ENCODE measurements around the gene MPI.
"Not testable (repeated sequence)": the region's sequence is repeated elsewhere in the genome, so short reads cannot be mapped to it uniquely, and the experiment has no call there.

The MPI gene

GRCh38 chr15:74908635-74909034 is 18.8 kb downstream of the MPI start:
- no peak for DNase-seq (ENCODE audit: insufficient read length, low spot score)
- no peak for TF ChIP-seq POLR2A (IDR thresholded peaks at IDR 0.05; ENCODE audit: low read depth, low read length)
- FAIRE-seq, result no peak

GRCh38 chr15:74913041-74913440 is 23.2 kb downstream of the MPI start:
- no peak for DNase-seq (ENCODE audit: insufficient read length, low spot score)
- no peak for FAIRE-seq
- no peak for TF ChIP-seq POLR2A (IDR thresholded peaks at IDR 0.05; ENCODE audit: low read depth, low read length)

GRCh38 chr15:74913799-74914198 is 24.0 kb downstream of the MPI start:
- not testable (repeated sequence) for FAIRE-seq; DNase-seq (ENCODE audit: insufficient read length, low spot score)

- no peak for FAIRE-seq
- DNase-seq (ENCODE audit: insufficient read length, low spot score), result no peak
- TF ChIP-seq POLR2A (IDR thresholded peaks at IDR 0.05; ENCODE audit: low read depth, low read length), result no peak
Measured at GRCh38 chr15:74917676-74918075, 27.8 kb downstream of the MPI start.

- no peak for FAIRE-seq
- no peak for DNase-seq (ENCODE audit: insufficient read length, low spot score)
- TF ChIP-seq POLR2A (IDR thresholded peaks at IDR 0.05; ENCODE audit: low read depth, low read length), result no peak
Measured at GRCh38 chr15:74920456-74920855, 30.6 kb downstream of the MPI start.

- DNase-seq (ENCODE audit: insufficient read length, low spot score), result no peak
- no peak for TF ChIP-seq POLR2A (IDR thresholded peaks at IDR 0.05; ENCODE audit: low read depth, low read length)
- no peak for FAIRE-seq
Measured at GRCh38 chr15:74924525-74924924, 34.7 kb downstream of the MPI start.

GRCh38 chr15:74928771-74929198 is 38.9 kb downstream of the MPI start:
- no peak for TF ChIP-seq POLR2A (IDR thresholded peaks at IDR 0.05; ENCODE audit: low read depth, low read length)
- no peak for FAIRE-seq

GRCh38 chr15:74933573-74933972 is 43.7 kb downstream of the MPI start:
- FAIRE-seq (no peak), DNase-seq (ENCODE audit: insufficient read length, low spot score) (no peak)
- no peak for TF ChIP-seq POLR2A (IDR thresholded peaks at IDR 0.05; ENCODE audit: low read depth, low read length)

More at GRCh38 chr15:74928771-74929198, 38.9 kb downstream of the MPI start:
- no peak for DNase-seq (ENCODE audit: insufficient read length, low spot score)

- not testable (repeated sequence) for FAIRE-seq; DNase-seq (ENCODE audit: insufficient read length, low spot score)
Measured at GRCh38 chr15:74935193-74935592, 45.4 kb downstream of the MPI start.

- no peak for TF ChIP-seq POLR2A (IDR thresholded peaks at IDR 0.05; ENCODE audit: low read depth, low read length)
- FAIRE-seq, result no peak
- no peak for DNase-seq (ENCODE audit: insufficient read length, low spot score)
Measured at GRCh38 chr15:74937272-74937589, 47.4 kb downstream of the MPI start.

- FAIRE-seq, result no peak
- DNase-seq (ENCODE audit: insufficient read length, low spot score), result peak; percentile 76
- peak; percentile 96 for TF ChIP-seq POLR2A (IDR thresholded peaks at IDR 0.05; ENCODE audit: low read depth, low read length)
Measured at GRCh38 chr15:74937590-74938371, 47.9 kb downstream of the MPI start, which contains the start of gene COX5A. COX5A (minus strand) TSS chr15:74938073; CDS start chr15:74938014, 59 bp downstream.

GRCh38 chr15:74950078-74950908 is 60.5 kb downstream of the MPI start:
- no peak for TF ChIP-seq POLR2A (IDR thresholded peaks at IDR 0.05; ENCODE audit: low read depth, low read length)
- FAIRE-seq (no peak), DNase-seq (ENCODE audit: insufficient read length, low spot score) (peak; percentile 42)

GRCh38 chr15:74951006-74951405 is 61.2 kb downstream of the MPI start:
- no peak for TF ChIP-seq POLR2A (IDR thresholded peaks at IDR 0.05; ENCODE audit: low read depth, low read length)
- FAIRE-seq (no peak), DNase-seq (ENCODE audit: insufficient read length, low spot score) (no peak)

All from H54 (cell line).